ENCODE data around the gene P2RX2.

DNA sequence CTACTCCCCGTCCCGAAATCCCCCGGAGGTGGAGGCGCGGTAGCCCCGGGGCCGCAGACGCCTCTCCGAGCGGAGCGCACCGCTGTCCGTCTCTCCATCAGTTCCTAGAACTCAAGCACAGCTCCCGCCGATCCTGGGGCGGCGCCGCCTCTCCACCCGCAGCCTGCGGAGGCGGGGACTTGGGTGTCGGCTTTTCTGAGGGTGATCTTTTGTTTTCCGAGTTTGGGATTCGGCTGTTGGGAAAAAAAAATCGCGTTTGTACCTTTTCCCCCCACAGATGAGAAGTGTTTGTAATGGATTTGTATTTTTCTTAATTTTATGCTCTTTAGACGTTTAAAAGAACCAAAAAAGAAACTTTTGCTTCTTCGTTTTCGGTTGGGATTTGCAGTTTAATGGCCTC, 34.8 kb upstream of the P2RX2 start:
- TF ChIP-seq, protein P1, sequence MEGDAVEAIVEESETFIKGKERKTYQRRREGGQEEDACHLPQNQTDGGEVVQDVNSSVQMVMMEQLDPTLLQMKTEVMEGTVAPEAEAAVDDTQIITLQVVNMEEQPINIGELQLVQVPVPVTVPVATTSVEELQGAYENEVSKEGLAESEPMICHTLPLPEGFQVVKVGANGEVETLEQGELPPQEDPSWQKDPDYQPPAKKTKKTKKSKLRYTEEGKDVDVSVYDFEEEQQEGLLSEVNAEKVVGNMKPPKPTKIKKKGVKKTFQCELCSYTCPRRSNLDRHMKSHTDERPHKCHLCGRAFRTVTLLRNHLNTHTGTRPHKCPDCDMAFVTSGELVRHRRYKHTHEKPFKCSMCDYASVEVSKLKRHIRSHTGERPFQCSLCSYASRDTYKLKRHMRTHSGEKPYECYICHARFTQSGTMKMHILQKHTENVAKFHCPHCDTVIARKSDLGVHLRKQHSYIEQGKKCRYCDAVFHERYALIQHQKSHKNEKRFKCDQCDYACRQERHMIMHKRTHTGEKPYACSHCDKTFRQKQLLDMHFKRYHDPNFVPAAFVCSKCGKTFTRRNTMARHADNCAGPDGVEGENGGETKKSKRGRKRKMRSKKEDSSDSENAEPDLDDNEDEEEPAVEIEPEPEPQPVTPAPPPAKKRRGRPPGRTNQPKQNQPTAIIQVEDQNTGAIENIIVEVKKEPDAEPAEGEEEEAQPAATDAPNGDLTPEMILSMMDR (IDR thresholded peaks at IDR 0.05): no peak
- TF ChIP-seq EZH2 (IDR thresholded peaks at IDR 0.05): peak; percentile 81
- peak; percentile 68 for TF ChIP-seq EZH2phosphoT487 (IDR thresholded peaks at IDR 0.05)

Data from neural progenitor cell (in vitro differentiated cells).